ENCODE results near the gene TMEM242. TPM values are rescaled to one million over a fixed set of nuclear protein-coding genes. Genes with fewer than 3 reads are reported as not detected.

The TMEM242 gene
- total RNA-seq, 6 experiments from 2014 or later = 4.4 to 8.8 (median 7.3) TPM

DNA sequence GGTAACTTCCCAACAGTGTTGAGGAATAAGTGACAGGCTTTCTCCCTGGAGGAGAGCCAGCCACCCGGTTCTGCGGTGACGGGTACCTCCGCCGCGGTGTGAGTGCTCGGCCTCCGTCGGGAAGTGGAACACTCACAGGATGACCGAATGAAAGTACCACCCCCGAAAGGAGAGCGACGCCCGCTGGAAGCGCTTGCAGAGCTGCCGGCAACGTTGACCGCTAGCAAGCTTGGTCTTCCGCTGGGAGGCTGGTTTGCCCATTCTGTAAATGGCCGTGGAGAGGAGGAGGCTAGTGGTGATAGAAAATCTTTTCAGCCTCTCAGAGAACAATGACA lies 614 bp upstream of the TMEM242 start:
- Histone ChIP-seq H3K4me3 (peak overlapping the region; percentile 73 to 93 (median 79)), H3K4me1 (peaks cover 0 to 5% (median 2%) of the 10 kb centered on the region in 4 donors), H3K36me3 (peaks cover 0 to 7% (median 0%) of the 10 kb centered on the region in 4 donors), H3K27me3 (no peaks in the 10 kb centered on the region), H3K9me3 (no peaks in the 10 kb centered on the region), H3K27ac (peak overlapping the region; percentile 83 to 96 (median 90))
- peak; percentile 86 to 89 (median 88) for DNase-seq
- 0% methylated on average over 14 of the region's 20 CpGs for WGBS (ENCODE audit: insufficient coverage, low coverage, low lambda C conversion rate, missing lambda C conversion rate)
- TF ChIP-seq, protein P1, sequence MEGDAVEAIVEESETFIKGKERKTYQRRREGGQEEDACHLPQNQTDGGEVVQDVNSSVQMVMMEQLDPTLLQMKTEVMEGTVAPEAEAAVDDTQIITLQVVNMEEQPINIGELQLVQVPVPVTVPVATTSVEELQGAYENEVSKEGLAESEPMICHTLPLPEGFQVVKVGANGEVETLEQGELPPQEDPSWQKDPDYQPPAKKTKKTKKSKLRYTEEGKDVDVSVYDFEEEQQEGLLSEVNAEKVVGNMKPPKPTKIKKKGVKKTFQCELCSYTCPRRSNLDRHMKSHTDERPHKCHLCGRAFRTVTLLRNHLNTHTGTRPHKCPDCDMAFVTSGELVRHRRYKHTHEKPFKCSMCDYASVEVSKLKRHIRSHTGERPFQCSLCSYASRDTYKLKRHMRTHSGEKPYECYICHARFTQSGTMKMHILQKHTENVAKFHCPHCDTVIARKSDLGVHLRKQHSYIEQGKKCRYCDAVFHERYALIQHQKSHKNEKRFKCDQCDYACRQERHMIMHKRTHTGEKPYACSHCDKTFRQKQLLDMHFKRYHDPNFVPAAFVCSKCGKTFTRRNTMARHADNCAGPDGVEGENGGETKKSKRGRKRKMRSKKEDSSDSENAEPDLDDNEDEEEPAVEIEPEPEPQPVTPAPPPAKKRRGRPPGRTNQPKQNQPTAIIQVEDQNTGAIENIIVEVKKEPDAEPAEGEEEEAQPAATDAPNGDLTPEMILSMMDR (IDR thresholded peaks at IDR 0.05) = peak in 1 of 4 donors; percentile 15
- TF ChIP-seq POLR2A (IDR thresholded peaks at IDR 0.05) = no peak
- intact Hi-C loops (cut with DNase I) = no loop called here
- peak; percentile 74 to 80 (median 76) for ATAC-seq

DNA sequence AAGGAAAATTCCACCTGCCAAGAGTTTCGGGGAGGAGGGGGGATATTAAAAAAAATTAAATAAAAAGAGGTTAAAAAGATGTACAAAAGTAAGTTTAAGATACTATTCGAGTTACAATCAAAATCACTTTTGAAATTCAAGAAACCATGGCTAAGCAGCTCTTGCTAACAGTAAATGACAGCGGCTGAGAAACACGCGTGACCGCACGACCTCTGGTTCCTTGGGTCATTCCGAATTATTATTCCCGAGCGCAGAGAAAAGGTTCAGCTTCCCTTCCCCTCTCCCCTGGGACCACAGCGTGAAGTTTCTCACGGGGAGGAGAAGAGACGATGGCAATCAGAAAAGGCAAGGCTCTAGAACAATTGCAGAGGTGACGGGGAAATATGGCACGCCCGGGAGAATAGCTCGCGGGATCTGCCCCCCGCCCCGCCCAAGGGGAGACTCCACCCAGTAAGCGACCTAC lies 496 bp downstream of the TMEM242 start:
- H3K4me1 ChIP-seq = peaks cover 0 to 5% (median 2%) of the 10 kb centered on the region in 4 donors
- peak in 2 of 4 donors; percentile 92 to 97 for ATAC-seq
- WGBS (ENCODE audit: insufficient coverage, low coverage, low lambda C conversion rate, missing lambda C conversion rate) = 2% methylated on average over 19 of the region's 21 CpGs
- no peaks in the 10 kb centered on the region for H3K9me3 ChIP-seq
- intact Hi-C loops (cut with DNase I) = no loop called here
- peak in 2 of 3 donors; percentile 90 to 93 for DNase-seq
- peaks cover 0 to 18% (median 2%) of the 10 kb centered on the region in 4 donors for H3K36me3 ChIP-seq
- H3K27me3 ChIP-seq = no peaks in the 10 kb centered on the region
- TF ChIP-seq, protein P1 (IDR thresholded peaks at IDR 0.05) = no peak
- no peak for TF ChIP-seq POLR2A (IDR thresholded peaks at IDR 0.05)
- peak overlapping the region; percentile 83 to 96 (median 90) for H3K27ac ChIP-seq
- H3K4me3 ChIP-seq = peak overlapping the region; percentile 73 to 93 (median 79)

DNA sequence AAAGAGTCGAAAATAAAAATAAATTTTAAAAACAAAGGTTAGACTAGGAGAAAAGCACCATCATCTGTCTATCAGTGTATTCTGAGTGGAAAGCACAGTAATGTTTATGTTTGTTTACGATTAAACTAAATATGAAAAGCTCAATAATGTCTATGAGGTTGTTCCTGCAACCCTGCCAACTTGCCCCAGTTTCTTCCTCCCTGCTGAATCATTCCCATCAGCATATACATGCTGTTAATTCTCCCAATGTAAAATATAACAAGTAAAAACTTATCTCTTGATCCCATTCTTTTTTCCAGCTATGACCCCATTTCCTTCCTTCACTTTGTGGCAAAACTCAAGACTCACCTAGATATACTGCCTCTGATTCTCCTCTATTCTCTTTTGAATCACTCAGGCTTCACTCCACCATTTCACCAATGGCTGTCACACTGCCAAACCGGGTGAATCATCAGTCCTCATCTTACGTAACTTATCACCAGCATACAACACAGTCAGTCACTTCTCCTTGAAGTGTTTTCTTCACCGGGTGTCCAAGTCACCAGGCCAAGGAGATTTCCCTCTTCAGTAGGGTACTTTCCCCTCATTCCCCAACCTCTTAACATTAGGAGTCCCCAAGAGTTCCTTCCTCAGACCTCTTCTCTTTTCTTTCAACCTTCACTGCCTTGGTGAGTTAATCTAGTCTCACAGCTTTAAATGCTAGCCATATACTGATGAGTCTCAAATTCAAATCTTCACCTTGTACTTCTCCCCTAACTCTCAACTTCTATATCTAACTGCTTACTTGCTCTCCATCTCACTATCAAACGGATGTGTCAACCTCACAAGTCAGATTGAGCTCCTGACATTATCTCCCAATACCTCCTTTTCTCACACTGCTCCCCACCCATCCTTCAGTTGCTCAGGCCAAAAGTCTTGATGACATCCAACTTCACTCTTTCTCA lies 6.2 kb downstream of the TMEM242 start:
- 33% methylated on average over 6 of the region's 6 CpGs for WGBS (ENCODE audit: insufficient coverage, low coverage, low lambda C conversion rate, missing lambda C conversion rate)
- Histone ChIP-seq H3K4me1 (peaks cover 0 to 22% (median 7%) of the 10 kb centered on the region in 4 donors), H3K36me3 (peaks cover 0 to 24% (median 4%) of the 10 kb centered on the region in 4 donors), H3K27ac (peak overlapping the region; percentile 21 to 81 (median 62)), H3K9me3 (no peaks in the 10 kb centered on the region), H3K4me3 (no peak overlapping the region), H3K27me3 (no peaks in the 10 kb centered on the region)
- ATAC-seq = peak; percentile 89 to 91 (median 90)
- TF ChIP-seq, protein P1 (IDR thresholded peaks at IDR 0.05) = no peak
- no peak for TF ChIP-seq POLR2A (IDR thresholded peaks at IDR 0.05)
- intact Hi-C loops (cut with DNase I) = no loop called here
- DNase-seq = peak in 2 of 3 donors; percentile 75 to 86

DNA sequence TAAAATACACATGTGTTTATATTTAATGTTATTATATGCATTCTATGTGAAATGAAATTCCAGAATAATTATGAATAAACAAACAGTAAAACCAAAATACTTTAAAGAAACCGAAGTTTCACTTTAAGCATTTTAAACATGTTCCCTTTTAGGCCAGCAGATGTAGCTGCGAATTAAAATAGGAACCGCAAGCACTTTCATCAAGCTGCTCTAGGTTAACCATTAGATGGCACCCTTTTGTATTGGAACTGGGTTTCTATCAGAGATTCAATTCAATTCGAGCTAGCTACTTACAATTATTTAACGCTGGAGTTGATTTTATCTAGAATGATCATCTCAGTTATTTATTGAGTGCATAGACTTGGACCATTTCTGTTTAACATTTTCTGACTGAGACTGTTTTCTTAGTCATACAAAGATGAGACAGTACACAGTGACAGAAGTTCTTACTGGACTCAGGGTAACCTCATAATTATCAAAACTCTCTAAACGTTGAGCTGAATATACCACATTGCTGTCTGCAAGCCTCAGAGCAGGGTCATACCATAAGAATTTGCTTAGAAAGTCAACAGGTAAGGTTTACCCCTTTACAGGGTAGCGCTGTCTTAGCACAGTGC lies 8.5 kb downstream of the TMEM242 start:
- Histone ChIP-seq H3K4me3 (no peak overlapping the region), H3K27ac (peak overlapping the region in 1 of 3 donors; percentile 2), H3K4me1 (peaks cover 0 to 22% (median 7%) of the 10 kb centered on the region in 4 donors), H3K27me3 (no peaks in the 10 kb centered on the region), H3K9me3 (no peaks in the 10 kb centered on the region), H3K36me3 (peaks cover 0 to 22% (median 4%) of the 10 kb centered on the region in 4 donors)
- WGBS (ENCODE audit: insufficient coverage, low coverage, low lambda C conversion rate, missing lambda C conversion rate) = 19% methylated on average over 7 of the region's 7 CpGs
- DNase-seq (no peak), ATAC-seq (peak; percentile 81 to 90 (median 84))
- TF ChIP-seq, protein P1 (IDR thresholded peaks at IDR 0.05) = peak; percentile 88 to 94 (median 91)
- TF ChIP-seq POLR2A (IDR thresholded peaks at IDR 0.05) = no peak
- intact Hi-C loops (cut with DNase I) = no loop called here

Data from right lobe of liver (tissue), 6 donors.